Heart left ventricle (tissue), 13 donors: Measurements from ENCODE around the gene PACSIN2.

Experiments
- POLR2A ChIP-seq, 2 donors: fragments of 450-650 bp; IDR thresholded peaks; one replicate each; pipeline ENCODE4 v1.6.1; 2017; ENCODE audit warnings: antibody characterized with exemption in 2 of 2, mild to moderate bottlenecking in 2 of 2, moderate library complexity in 2 of 2
- TF ChIP-seq, protein P1 (sequence below), 12 donors: fragments of 200-600 bp; sonication (generic) in 4 of 12; IDR thresholded peaks; one replicate each; pipeline versions ENCODE4 v1.5.0 to v1.8.0; 2018 to 2022; ENCODE audit warnings: antibody characterized with exemption in 12 of 12, mild to moderate bottlenecking in 5 of 12
- donor health status: ischemic (EF 13 %, LVEDD 7.1; RV severe dilation, severe dysfunction).
- donor health status: DM: no; HTN: yes; CAD: no.
- donor health status: DM: no; HTN: no; CAD: no.
- donor health status: ischemic (EF 25% LVEDD 6.9; RV normal size, moderate dysfunction).
- donor health status: ischemic (EF 25% LVEDD 5.7; RV mildly dilated, moderate dysfunction).
- donor health status: ischemic (EF 35%, LVEDD 5.7; RV mildly dilated, moderate dysfunction).
- donor health status: nonischemic (EF 11% LVEDD 7.7; RV severe dilation, severe dysfunction).
- donor health status: DM: yes; HTN: yes; CAD: no.
- donor health status: PGD.
- donor health status: ischemic (EF 29% LVEDD 5.4; RV normal size, mild dysfunction).
- donor health status: nonischemic (EF 23%, LVEDD 6.1; RV moderate dilation, normal function).

DNA sequence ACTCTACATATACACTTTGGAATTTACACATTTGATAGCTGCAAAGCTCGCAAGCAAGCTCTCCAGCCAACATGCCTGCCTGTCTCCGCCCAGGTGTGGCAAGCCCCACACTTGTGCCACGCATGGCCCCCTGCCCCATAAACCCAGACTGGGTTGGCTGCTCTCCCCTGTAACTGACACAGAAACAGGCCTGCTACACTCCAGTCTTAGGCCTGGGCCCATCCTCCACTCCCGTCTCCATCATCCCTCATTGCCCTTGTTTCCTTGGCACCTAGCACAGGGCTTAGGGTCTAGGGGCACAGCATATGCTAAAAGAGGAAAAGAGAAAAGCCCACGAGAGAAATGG, 41.4 kb downstream of the PACSIN2 start:
- TF ChIP-seq POLR2A (IDR thresholded peaks at IDR 0.05) = no peak
- TF ChIP-seq, protein P1, sequence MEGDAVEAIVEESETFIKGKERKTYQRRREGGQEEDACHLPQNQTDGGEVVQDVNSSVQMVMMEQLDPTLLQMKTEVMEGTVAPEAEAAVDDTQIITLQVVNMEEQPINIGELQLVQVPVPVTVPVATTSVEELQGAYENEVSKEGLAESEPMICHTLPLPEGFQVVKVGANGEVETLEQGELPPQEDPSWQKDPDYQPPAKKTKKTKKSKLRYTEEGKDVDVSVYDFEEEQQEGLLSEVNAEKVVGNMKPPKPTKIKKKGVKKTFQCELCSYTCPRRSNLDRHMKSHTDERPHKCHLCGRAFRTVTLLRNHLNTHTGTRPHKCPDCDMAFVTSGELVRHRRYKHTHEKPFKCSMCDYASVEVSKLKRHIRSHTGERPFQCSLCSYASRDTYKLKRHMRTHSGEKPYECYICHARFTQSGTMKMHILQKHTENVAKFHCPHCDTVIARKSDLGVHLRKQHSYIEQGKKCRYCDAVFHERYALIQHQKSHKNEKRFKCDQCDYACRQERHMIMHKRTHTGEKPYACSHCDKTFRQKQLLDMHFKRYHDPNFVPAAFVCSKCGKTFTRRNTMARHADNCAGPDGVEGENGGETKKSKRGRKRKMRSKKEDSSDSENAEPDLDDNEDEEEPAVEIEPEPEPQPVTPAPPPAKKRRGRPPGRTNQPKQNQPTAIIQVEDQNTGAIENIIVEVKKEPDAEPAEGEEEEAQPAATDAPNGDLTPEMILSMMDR (IDR thresholded peaks at IDR 0.05) = no peak
